ENCODE measurements around the gene TAF6L. TPM values are rescaled to one million over a fixed set of nuclear protein-coding genes. Genes with fewer than 3 reads are reported as not detected.

The TAF6L gene
- total RNA-seq, 2 experiments from 2014 or later: 23.5 to 25.0 TPM

DNA sequence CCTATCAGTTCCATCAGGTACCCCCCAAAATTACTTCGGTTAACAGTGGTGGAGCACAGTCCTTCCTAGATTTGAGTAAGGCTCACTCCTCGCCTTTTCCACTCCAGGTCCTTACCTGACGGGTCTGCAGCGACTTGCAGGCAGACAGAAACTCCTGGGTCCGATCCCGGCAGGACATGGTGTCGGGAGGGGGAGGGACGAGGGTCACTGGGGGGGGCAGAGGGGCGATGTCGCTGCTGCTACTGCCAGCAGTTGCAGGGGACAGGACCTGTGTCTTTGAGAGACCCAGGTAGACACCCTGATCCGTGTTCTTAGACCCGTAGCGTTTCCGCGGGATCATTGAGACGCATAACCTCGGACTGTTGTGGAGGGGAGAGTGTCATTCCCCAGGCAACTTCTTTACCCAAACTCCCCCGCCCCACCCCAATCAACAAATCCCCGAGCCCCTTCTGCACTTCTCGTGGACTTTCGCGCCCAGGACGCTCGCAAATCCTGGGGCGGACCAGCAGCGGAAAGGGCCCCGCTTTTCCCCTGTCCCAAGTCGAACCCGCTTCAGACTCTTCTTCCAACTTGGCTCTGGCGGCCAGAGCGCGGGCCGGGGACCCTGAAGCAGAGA is 59.8 kb downstream of the TAF6L start:
- Mint-ChIP-seq H3K27ac (peak overlapping the region; percentile 98), H3K36me3 (peaks cover 23% of the 10 kb centered on the region), H3K4me1 (peaks cover 30% of the 10 kb centered on the region), H3K27me3 (no peaks in the 10 kb centered on the region), H3K9me3 (ENCODE audit: low read depth) (no peaks in the 10 kb centered on the region), H3K4me3 (peak overlapping the region; percentile 86)
- no peak for DNase-seq
- no peak for ATAC-seq
- CTCF ChIA-PET: interaction anchor here (0.8 to 4.3 kb wide), 3 partner anchors 40 to 50 kb away, joined by 3 to 28 read pairs (median 4); partner anchors contain the start of gene TMEM179B

GRCh38 chr11:62831520-62832335 is 60.5 kb downstream of the TAF6L start, which contains the start of gene STX5:
Gene STX5, minus strand, starts transcription at chr11:62832051. Its CDS starts 808 bp downstream, at chr11:62831243.
- no peaks in the 10 kb centered on the region for H3K27me3 Mint-ChIP-seq
- CTCF ChIA-PET: interaction anchor here (0.8 to 3.1 kb wide), 6 partner anchors 41 to 104 kb away, joined by 3 to 22 read pairs (median 4); partner anchors contain the start of genes HNRNPUL2 and TMEM179B

GRCh38 chr11:62832336-62833234 is 61.4 kb downstream of the TAF6L start, which contains the start of gene TEX54:
Gene TEX54, minus strand, starts transcription at chr11:62832841.
- H3K36me3 Mint-ChIP-seq: peaks cover 25% of the 10 kb centered on the region
- CTCF ChIA-PET: interaction anchor here (0.8 to 3.1 kb wide), 6 partner anchors 42 to 105 kb away, joined by 3 to 22 read pairs (median 3); partner anchors contain the start of genes HNRNPUL2 and TMEM179B
- ATAC-seq: no peak

More at GRCh38 chr11:62831520-62832335, 60.5 kb downstream of the TAF6L start, which contains the start of gene STX5:
- Mint-ChIP-seq H3K36me3 (peaks cover 27% of the 10 kb centered on the region), H3K4me1 (peaks cover 34% of the 10 kb centered on the region), H3K9me3 (ENCODE audit: low read depth) (no peaks in the 10 kb centered on the region), H3K4me3 (peak within 1 kb of the TSS; percentile 86), H3K27ac (peak within 1 kb of the TSS; percentile 98)
- ATAC-seq (peak; percentile 91), DNase-seq (peak; percentile 100)

DNA sequence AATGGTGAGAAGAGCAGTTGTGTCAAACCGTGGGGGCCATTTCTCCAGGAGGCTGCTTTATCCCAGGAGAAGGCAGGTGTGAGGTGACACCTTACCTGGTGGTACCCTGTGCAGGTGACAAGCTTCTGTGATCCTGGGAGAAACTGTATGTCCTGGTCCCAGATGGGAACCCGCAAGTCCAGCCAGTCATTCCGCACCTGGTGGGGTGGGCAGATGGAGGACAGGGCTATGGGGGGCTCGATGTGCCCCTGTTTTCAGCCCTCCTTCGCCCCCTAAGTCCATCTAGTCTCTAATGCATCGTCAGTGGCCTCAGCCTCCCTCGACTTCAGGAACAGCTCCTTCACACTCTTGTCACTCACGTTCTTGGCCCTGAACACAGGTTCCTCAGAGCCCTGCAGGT is 64.1 kb downstream of the TAF6L start:
- Mint-ChIP-seq H3K4me3 (no peak overlapping the region), H3K27me3 (no peaks in the 10 kb centered on the region), H3K27ac (no peak overlapping the region), H3K9me3 (ENCODE audit: low read depth) (no peaks in the 10 kb centered on the region), H3K4me1 (peaks cover 42% of the 10 kb centered on the region), H3K36me3 (peaks cover 26% of the 10 kb centered on the region)
- DNase-seq: no peak
- CTCF ChIA-PET: no interaction called here
- ATAC-seq: no peak

More at GRCh38 chr11:62832336-62833234, 61.4 kb downstream of the TAF6L start, which contains the start of gene TEX54:
- peak within 1 kb of the TSS; percentile 98 for H3K27ac Mint-ChIP-seq
- H3K9me3 Mint-ChIP-seq (ENCODE audit: low read depth): no peaks in the 10 kb centered on the region
- peak; percentile 54 for DNase-seq
- H3K27me3 Mint-ChIP-seq: no peaks in the 10 kb centered on the region
- H3K4me3 Mint-ChIP-seq: peak within 1 kb of the TSS; percentile 86
- peaks cover 36% of the 10 kb centered on the region for H3K4me1 Mint-ChIP-seq

Small RNA genes within 50 kb of the gene (microRNA-seq; reads per million reads assigned to microRNA genes)
- gene MIR6514 (3.0 reads per million), gene MIR6748 (not detected)

Other genes with a start within 250 kb of the TAF6L start
- gene AHNAK, start 224.6 kb upstream of the TAF6L start, total RNA-seq: 100 to 1,000 TPM; 180 to 390 TPM
- 1,000 to 10,000 TPM in 1 of 2 experiments, 100 to 1,000 TPM in 1; 878 to 1,201 TPM for gene EEF1G, start 197.5 kb upstream of the TAF6L start, total RNA-seq
- 10 to 100 TPM; 24.7 to 29.6 TPM for gene TUT1, start 179.9 kb upstream of the TAF6L start, total RNA-seq
- 100 to 1,000 TPM; 245 to 264 TPM for gene MTA2, start 169.5 kb upstream of the TAF6L start, total RNA-seq
- 100 to 1,000 TPM; 132 to 133 TPM for gene EML3, start 158.6 kb upstream of the TAF6L start, total RNA-seq
- 1 to 10 TPM; 1.1 to 1.5 TPM for gene ROM1, start 158.1 kb upstream of the TAF6L start, total RNA-seq
- 10 to 100 TPM; 64.5 to 69.7 TPM for gene B3GAT3, start 149.4 kb upstream of the TAF6L start, total RNA-seq
- 100 to 1,000 TPM; 248 to 275 TPM for gene GANAB, start 124.8 kb upstream of the TAF6L start, total RNA-seq
- gene INTS5, start 118.1 kb upstream of the TAF6L start, total RNA-seq: 10 to 100 TPM; 27.9 to 35.7 TPM
- gene C11orf98, start 106.2 kb upstream of the TAF6L start, total RNA-seq: 100 to 1,000 TPM; 130 to 131 TPM
- gene CSKMT, start 106.1 kb upstream of the TAF6L start, total RNA-seq: 10 to 100 TPM; 23.7 to 31.0 TPM
- 1 to 10 TPM; 7.2 to 9.0 TPM for gene UQCC3, start 99.7 kb upstream of the TAF6L start, total RNA-seq
- 10 to 100 TPM; 17.7 to 27.5 TPM for gene LBHD1, start 99.1 kb upstream of the TAF6L start, total RNA-seq
- 100 to 1,000 TPM; 115 to 152 TPM for gene UBXN1, start 92.3 kb upstream of the TAF6L start, total RNA-seq
- under 1 TPM; 0.14 to 0.15 TPM for gene LRRN4CL, start 81.9 kb upstream of the TAF6L start, total RNA-seq
- gene BSCL2, start 64.0 kb upstream of the TAF6L start, total RNA-seq: 10 to 100 TPM; 24.2 to 29.6 TPM
- gene GNG3, start 63.7 kb upstream of the TAF6L start, total RNA-seq: not detected
- gene HNRNPUL2, start 43.9 kb upstream of the TAF6L start, total RNA-seq: 10 to 100 TPM; 61.6 to 66.6 TPM
- gene TTC9C, start 42.9 kb upstream of the TAF6L start, total RNA-seq: 10 to 100 TPM; 47.5 to 49.2 TPM
- 10 to 100 TPM in 1 of 2 experiments, 1 to 10 TPM in 1; 9.3 to 10.2 TPM for gene ZBTB3, start 17.2 kb upstream of the TAF6L start, total RNA-seq
- 100 to 1,000 TPM in 1 of 2 experiments, 10 to 100 TPM in 1; 77.2 to 110 TPM for gene POLR2G, start 9.8 kb upstream of the TAF6L start, total RNA-seq
- gene TMEM179B, start 16.0 kb downstream of the TAF6L start, total RNA-seq: 10 to 100 TPM; 42.4 to 43.0 TPM
- 10 to 100 TPM; 14.4 to 17.9 TPM for gene TMEM223, start 20.6 kb downstream of the TAF6L start, total RNA-seq
- 100 to 1,000 TPM in 1 of 2 experiments, 10 to 100 TPM in 1; 93.6 to 120 TPM for gene NXF1, start 34.0 kb downstream of the TAF6L start, total RNA-seq
- 10 to 100 TPM; 30.8 to 38.4 TPM for gene STX5, start 60.7 kb downstream of the TAF6L start, total RNA-seq
- not detected for gene TEX54, start 61.4 kb downstream of the TAF6L start, total RNA-seq
- 10 to 100 TPM; 82.9 to 83.9 TPM for gene WDR74, start 68.2 kb downstream of the TAF6L start, total RNA-seq
- gene SLC3A2, start 109.5 kb downstream of the TAF6L start, total RNA-seq: 100 to 1,000 TPM; 213 to 259 TPM
- gene CHRM1, start 150.0 kb downstream of the TAF6L start, total RNA-seq: not detected
- not detected for gene SLC22A6, start 213.6 kb downstream of the TAF6L start, total RNA-seq
- gene SLC22A8, start 244.4 kb downstream of the TAF6L start, total RNA-seq: not detected